GM12801 (cell line): ENCODE results near the gene SLC39A11.

ENCODE experiments used
- CTCF ChIP-seq: IDR thresholded peaks from one replicate; pipeline ENCODE4 v1.5.1; 2011; ENCODE audit warnings: control low read depth; ENCODE audit not compliant: insufficient read length; ENCODE audit errors: extremely low read depth

Gene SLC39A11

DNA sequence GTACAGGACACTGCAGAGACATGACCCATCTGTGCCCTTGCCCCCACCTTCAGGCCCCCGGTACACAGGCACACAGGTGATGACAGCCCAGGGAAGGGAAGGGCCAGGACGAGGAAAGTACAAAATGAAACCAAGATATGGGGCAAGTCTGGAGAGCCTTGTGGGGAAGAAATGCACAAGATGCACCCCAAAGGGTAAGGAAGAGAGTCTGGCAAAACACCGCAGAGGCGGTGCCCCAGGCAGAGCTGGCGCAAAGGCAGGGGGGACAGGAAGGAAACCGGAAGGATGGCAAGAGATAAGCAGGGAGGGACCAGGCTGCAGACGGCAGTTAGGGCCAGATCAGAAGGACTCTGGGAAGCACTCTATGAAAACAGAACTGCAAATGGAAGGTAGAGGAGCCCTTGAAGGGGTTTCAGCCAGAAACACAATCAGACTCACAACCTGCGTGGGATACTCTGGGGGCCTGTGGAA lies 81.4 kb downstream of the SLC39A11 start:
- TF ChIP-seq CTCF, result no peak

- TF ChIP-seq CTCF, result no peak
Observed at GRCh38 chr17:73010414-73010813, 82.1 kb downstream of the SLC39A11 start.

GRCh38 chr17:73007407-73007806 lies 85.1 kb downstream of the SLC39A11 start:
- TF ChIP-seq CTCF, result no peak

DNA sequence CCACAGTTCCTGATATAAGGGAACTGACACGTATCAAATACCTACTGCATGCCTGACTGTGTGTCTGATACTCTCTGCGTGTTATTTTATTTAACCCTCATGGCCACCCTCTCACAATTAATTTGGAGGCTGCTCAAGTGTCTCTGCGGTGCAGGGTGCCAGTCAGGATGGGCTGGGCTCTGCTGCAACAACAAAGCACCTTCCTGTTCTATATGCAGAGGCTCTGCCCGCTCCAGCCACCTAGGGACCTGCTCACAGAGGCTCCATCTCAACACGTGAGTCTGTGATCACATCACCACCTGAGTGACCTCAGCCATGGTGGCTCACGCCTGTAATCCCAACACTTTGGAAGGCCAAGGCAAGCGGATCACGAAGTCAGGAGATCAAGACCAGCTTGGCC lies 87.1 kb downstream of the SLC39A11 start:
- TF ChIP-seq CTCF, result no peak

DNA sequence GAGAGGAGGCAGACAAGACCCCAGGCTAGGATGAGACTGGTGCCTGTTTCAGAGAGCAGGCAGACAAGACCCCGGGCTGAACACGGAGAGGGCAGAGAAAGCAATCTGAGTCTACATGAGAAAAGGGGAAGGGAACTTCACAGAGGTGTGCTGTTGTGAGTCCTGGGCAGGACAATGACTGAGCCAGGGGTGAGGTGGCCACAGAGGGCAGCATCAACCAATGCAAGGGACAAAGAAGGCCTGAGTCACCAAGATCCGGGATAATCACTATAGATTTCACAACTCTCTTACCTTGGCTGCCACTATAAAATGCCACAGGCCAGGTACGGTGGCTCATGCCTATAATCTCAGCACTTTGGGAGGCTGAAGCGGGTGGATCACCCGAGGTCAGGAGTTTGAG lies 89.0 kb downstream of the SLC39A11 start:
- no peak for TF ChIP-seq CTCF

DNA sequence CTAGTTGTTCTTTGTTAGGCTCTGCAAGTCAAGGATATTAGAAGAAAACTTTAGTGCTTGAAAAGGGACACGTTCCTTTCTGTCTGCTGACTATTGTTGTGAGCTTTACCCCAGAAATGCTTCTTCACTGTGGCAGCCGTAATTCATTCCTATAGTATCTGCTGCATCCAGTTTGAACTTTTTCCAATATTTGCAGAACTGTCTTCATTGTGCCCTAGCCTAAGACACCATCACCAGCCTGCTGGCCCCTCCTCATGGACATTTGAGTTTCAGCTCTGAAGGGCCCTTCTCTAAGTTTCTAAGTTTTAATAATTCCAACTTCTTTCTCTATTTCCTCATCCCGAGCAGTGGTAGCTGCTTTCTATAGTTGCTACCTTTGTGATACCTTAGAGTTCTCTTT lies 91.7 kb downstream of the SLC39A11 start:
- TF ChIP-seq CTCF, result no peak

GRCh38 chr17:72998343-72998742 lies 94.1 kb downstream of the SLC39A11 start:
- TF ChIP-seq CTCF, result no peak

- no peak for TF ChIP-seq CTCF
Observed at GRCh38 chr17:72997559-72997958, 94.9 kb downstream of the SLC39A11 start.
